Measurements from ENCODE around the gene HOXC10. TPM values are rescaled to one million over a fixed set of nuclear protein-coding genes. Genes with fewer than 3 reads are reported as not detected.

The HOXC10 gene
- total and polyA plus RNA-seq, 3 donors from 2014 or later = 1.4 to 4.3 (median 2.6) TPM

DNA sequence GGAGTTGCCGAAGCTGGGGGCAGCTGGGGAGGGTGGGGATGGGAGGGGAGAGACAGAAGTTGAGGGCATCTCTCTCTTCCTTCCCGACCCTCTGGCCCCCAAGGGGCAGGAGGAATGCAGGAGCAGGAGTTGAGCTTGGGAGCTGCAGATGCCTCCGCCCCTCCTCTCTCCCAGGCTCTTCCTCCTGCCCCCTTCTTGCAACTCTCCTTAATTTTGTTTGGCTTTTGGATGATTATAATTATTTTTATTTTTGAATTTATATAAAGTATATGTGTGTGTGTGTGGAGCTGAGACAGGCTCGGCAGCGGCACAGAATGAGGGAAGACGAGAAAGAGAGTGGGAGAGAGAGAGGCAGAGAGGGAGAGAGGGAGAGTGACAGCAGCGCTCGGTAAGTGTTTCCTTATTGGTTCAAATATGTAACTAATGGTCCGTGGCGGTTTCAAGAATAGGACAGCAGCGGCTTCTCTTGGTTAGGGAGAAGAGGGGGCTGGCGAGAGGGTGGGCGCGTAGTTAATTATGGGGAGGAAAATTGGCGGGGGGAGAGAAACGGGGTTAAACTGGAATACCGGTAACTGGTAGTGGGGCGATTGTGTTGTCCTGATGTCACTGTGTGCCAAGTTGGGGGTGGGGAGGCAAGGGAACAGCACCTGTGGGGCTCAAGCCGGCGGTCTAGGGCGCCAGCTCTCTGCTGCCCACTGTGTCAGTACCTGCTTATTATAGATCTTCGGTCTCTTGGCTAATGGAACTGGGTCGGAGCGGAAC, 32.3 kb downstream of the HOXC10 start:
- no peak for DNase-seq
- Histone ChIP-seq H3K27ac (peak overlapping the region; percentile 89 to 95), H3K4me1 (peaks cover 20% of the 10 kb centered on the region), H3K27me3 (no peaks in the 10 kb centered on the region), H3K4me3 (peak overlapping the region; percentile 51 to 72), H3K9me3 (no peaks in the 10 kb centered on the region), H3K36me3 (ENCODE audit: low read depth, missing control alignments) (no peaks in the 10 kb centered on the region)
- intact Hi-C loops (cut with DNase I; ENCODE audit: low total_unique reads) = no loop called here
- WGBS, 2 donors = 0 to 1% methylated on average over 22 to 24 of the region's 24 CpGs
- TF ChIP-seq, protein P1, sequence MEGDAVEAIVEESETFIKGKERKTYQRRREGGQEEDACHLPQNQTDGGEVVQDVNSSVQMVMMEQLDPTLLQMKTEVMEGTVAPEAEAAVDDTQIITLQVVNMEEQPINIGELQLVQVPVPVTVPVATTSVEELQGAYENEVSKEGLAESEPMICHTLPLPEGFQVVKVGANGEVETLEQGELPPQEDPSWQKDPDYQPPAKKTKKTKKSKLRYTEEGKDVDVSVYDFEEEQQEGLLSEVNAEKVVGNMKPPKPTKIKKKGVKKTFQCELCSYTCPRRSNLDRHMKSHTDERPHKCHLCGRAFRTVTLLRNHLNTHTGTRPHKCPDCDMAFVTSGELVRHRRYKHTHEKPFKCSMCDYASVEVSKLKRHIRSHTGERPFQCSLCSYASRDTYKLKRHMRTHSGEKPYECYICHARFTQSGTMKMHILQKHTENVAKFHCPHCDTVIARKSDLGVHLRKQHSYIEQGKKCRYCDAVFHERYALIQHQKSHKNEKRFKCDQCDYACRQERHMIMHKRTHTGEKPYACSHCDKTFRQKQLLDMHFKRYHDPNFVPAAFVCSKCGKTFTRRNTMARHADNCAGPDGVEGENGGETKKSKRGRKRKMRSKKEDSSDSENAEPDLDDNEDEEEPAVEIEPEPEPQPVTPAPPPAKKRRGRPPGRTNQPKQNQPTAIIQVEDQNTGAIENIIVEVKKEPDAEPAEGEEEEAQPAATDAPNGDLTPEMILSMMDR (IDR thresholded peaks at IDR 0.05) = no peak
- TF ChIP-seq POLR2A (IDR thresholded peaks at IDR 0.05) = no peak

DNA sequence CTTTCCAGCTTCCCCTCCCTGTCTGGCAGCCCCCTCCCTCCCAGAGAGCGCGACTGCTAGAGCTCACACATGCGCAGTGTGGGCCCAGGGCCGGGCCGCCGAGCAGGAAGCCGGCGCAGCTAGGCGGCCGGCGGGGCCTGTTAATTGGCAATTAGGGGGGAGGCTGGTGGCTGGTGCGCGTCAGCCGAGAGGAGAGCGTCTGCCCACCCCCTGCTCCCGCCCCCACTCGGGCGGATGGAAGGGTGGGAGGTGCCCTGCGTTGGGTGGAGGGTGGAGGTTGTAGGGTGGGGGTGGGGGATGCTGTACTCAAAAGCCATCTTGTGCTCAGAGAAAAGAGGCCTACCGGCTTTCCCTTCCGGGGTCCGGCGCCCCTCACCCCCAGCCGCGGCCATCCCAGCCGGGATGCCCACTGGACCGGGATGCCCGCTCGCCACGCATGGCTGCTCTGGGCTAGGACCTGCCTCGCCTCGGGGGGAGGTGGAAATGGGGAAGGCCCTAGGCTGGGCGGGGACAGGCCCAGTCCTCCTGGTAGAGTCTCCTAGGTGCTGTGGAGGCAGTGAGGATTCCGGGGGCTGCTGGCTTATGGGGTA, 33.0 kb downstream of the HOXC10 start:
- TF ChIP-seq POLR2A (IDR thresholded peaks at IDR 0.05) = peak; percentile 39
- TF ChIP-seq, protein P1 (IDR thresholded peaks at IDR 0.05) = no peak
- H3K4me1 ChIP-seq = peaks cover 20% of the 10 kb centered on the region
- intact Hi-C loops (cut with DNase I; ENCODE audit: low total_unique reads) = no loop called here
- H3K36me3 ChIP-seq (ENCODE audit: low read depth, missing control alignments) = no peaks in the 10 kb centered on the region
- peak overlapping the region; percentile 51 to 72 for H3K4me3 ChIP-seq
- peak overlapping the region; percentile 89 to 95 for H3K27ac ChIP-seq
- WGBS, 2 donors = 0 to 1% methylated on average over 11 to 33 of the region's 34 CpGs
- peak; percentile 93 for DNase-seq
- no peaks in the 10 kb centered on the region for H3K9me3 ChIP-seq
- no peaks in the 10 kb centered on the region for H3K27me3 ChIP-seq

DNA sequence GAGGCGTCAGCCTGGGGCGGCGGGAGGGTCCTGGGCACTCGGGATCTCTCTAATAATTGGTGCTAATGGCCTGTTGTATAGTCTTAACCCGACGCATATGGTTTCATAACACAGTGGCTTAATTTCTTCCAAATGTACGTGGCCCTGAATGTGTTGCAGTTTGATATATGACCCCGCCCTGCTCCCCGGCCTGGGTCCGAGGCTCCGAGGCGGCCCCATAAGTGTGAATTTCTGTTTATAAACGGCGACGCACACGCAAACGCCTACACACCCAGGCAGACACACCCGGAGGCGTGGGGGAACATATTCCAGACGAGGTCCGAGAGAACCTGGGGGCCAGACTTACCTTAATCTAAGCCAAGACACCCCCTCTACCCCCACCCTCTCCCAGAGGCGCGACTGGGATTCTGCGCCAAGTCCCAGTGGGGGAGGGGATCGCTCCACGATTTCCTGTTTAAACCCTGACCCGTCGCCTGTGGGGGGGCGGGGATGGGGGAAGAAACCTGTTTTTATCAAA, 33.6 kb downstream of the HOXC10 start:
- Histone ChIP-seq H3K27ac (peak overlapping the region; percentile 89 to 95), H3K27me3 (no peaks in the 10 kb centered on the region), H3K36me3 (ENCODE audit: low read depth, missing control alignments) (no peaks in the 10 kb centered on the region), H3K9me3 (no peaks in the 10 kb centered on the region), H3K4me1 (peaks cover 20% of the 10 kb centered on the region), H3K4me3 (peak overlapping the region; percentile 51 to 72)
- intact Hi-C loops (cut with DNase I; ENCODE audit: low total_unique reads) = no loop called here
- TF ChIP-seq, protein P1 (IDR thresholded peaks at IDR 0.05) = no peak
- TF ChIP-seq POLR2A (IDR thresholded peaks at IDR 0.05) = no peak
- 5 to 6% methylated on average over 20 to 28 of the region's 29 CpGs for WGBS, 2 donors
- peak; percentile 79 for DNase-seq

DNA sequence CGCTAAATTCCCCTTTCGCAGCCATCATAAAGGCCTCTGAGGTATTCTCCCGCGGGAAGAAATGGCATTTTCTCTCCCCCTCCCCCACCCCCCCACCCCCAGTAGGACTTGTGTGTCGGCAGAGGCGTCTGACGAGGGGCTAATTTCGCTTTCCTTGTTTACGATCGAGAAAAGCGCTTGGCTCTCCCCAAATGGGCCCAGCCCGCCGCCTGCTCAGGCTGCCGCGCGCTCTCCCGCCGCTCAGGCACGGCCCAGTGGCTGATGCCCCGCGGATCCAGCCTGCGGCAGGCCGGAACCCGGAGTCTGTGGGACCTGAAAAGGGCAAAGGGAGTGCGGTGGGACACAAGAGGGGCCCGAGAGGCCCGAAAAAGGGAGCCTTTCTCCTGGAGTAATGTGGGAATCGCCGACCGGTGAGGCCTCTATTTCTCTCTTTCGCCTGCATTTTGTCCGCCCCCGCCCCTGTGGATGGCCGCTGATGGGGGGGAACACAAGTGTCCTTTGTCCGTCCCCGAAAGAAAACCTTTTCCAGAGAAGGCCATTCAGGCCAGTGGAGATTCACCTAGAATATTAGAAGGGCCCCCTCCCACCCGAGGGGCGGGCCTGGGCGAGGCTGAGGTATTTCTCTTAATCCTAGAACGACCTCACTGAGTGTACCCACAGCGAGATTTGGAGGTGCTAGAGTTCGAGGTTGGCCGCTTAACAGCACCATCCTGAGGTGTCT, 34.3 kb downstream of the HOXC10 start:
- peak overlapping the region; percentile 89 to 95 for H3K27ac ChIP-seq
- TF ChIP-seq, protein P1 (IDR thresholded peaks at IDR 0.05) = no peak
- TF ChIP-seq POLR2A (IDR thresholded peaks at IDR 0.05) = no peak
- no peaks in the 10 kb centered on the region for H3K9me3 ChIP-seq
- DNase-seq = no peak
- WGBS, 2 donors = 7 to 16% methylated on average over 25 to 43 of the region's 43 CpGs
- intact Hi-C loops (cut with DNase I; ENCODE audit: low total_unique reads) = no loop called here
- peak overlapping the region; percentile 51 to 72 for H3K4me3 ChIP-seq
- H3K36me3 ChIP-seq (ENCODE audit: low read depth, missing control alignments) = no peaks in the 10 kb centered on the region
- peaks cover 26% of the 10 kb centered on the region for H3K4me1 ChIP-seq
- H3K27me3 ChIP-seq = no peaks in the 10 kb centered on the region
